GM12864 (cell line): ENCODE results near the gene ASH1L.
"Not testable (repeated sequence)": the region's sequence is repeated elsewhere in the genome, so short reads cannot be mapped to it uniquely, and the experiment has no call there.

Experiments
- DNase-seq: peaks from one replicate; pipeline ENCODE4 v3.0.0-alpha.2; 2011; ENCODE audit warnings: low read depth
- H3K4me3 ChIP-seq: 2 replicates; pipeline ENCODE4 v1.5.1; 2011; ENCODE audit warnings: mild to moderate bottlenecking, low read depth, low read length, control low read depth
- TF ChIP-seq, protein P1 (sequence below): IDR thresholded peaks from 2 replicates; pipeline ENCODE4 v1.5.1; 2011; ENCODE audit warnings: low read depth, mild to moderate bottlenecking, moderate library complexity, low read length, control low read depth, inconsistent platforms; ENCODE audit errors: missing control alignments

ASH1L gene

DNA sequence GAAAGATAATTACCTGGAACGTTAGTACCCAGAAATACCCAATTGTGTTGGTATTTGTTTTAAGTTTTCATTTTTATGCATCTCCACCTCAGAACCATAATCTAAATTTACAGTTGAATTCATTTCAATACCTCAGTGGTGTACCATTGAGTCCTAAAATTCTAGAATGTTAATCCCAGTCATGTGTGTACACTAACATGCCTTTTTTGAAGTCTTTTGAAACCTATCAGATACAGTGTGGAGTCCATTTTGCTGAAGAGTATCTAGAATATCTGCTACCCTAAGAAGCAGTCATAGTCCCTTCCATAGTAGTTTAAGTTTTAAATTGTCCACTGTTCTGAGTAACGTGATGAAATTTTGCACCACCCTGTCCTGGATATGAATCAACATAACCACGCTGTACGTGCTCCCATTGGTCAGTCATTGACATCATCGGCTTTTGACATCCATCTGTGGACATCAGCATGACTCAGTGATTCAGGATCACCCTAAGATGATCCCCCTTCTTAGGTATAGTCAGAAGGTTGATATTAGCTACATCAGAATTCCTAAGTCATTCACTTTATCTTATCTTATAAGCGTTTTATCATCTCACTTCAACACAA, 7.5 kb upstream of the ASH1L start:
- no peak overlapping the region for H3K4me3 ChIP-seq
- no peak for DNase-seq
- TF ChIP-seq, protein P1, sequence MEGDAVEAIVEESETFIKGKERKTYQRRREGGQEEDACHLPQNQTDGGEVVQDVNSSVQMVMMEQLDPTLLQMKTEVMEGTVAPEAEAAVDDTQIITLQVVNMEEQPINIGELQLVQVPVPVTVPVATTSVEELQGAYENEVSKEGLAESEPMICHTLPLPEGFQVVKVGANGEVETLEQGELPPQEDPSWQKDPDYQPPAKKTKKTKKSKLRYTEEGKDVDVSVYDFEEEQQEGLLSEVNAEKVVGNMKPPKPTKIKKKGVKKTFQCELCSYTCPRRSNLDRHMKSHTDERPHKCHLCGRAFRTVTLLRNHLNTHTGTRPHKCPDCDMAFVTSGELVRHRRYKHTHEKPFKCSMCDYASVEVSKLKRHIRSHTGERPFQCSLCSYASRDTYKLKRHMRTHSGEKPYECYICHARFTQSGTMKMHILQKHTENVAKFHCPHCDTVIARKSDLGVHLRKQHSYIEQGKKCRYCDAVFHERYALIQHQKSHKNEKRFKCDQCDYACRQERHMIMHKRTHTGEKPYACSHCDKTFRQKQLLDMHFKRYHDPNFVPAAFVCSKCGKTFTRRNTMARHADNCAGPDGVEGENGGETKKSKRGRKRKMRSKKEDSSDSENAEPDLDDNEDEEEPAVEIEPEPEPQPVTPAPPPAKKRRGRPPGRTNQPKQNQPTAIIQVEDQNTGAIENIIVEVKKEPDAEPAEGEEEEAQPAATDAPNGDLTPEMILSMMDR = no peak

DNA sequence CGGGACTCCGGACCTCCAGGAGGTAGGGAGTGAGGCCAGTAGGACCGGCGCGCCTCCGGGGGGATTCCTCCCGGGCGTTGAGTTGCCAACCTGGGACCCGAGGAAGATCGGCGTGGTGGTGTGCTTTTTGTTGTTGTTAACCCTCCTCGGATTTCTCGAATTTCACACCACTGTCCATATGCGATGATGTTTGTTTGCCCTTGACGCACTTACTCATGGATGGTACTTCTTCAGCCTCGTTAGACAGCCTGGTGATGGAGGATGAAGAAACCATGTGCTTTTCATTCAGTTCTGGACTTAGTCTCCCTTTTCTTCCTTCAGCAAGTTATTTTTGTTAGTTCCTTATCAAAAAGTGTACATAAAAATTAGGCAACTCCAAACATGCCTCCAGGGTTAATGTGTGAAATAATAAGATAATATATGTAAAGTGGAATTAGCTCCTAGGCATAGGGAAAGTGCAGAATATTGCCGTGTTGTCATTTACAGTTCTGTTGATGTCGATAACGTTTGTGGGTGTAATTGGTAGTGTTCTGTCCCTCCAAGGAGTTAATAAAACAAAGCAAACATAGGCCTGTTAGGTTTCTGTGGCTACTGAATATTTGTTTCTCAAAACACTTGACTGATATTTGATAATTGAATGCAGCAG, 897 bp upstream of the ASH1L start:
- peak overlapping the region; percentile 96 for H3K4me3 ChIP-seq
- DNase-seq = not testable (repeated sequence)

DNA sequence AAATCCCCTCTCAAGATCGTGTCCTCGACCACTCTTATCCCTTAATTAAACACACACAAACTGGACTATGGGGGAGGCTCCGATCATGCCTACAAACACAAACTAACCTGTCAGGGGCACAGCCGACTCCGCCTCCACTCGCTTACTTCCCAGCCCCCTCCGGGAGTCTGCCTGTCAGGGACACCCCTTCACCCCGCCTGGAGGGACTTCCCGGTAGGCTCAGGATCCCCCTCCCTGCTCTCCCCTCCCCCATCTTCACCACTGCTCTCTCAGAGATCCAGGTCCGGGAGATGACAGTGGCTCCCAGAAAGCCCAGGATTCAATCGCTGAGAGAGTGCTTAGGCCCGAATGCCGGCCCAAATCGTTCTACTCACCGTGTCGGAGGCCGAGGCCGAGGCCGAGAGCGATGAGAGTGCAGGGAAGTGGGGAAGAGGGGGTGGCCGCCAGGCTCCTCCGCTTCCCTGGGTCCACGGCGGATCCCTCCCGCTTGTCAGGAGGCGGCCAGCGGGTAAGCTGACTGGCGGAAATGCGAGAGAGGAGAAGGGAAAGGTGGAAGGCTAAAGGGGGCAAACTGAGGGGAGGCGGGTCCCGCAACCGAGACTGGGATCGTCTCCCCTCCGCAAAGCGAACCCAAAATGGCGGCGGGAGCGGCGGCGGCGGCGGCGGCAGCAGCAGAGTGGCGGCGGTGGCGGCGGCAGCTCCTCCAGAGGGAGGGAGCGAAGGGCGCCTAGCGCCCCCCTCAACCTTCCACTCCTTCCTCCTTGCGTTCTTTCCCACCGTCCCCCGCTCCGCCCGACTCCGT, 623 bp downstream of the ASH1L start:
- H3K4me3 ChIP-seq = peak overlapping the region; percentile 96
- DNase-seq = not testable (repeated sequence)

DNA sequence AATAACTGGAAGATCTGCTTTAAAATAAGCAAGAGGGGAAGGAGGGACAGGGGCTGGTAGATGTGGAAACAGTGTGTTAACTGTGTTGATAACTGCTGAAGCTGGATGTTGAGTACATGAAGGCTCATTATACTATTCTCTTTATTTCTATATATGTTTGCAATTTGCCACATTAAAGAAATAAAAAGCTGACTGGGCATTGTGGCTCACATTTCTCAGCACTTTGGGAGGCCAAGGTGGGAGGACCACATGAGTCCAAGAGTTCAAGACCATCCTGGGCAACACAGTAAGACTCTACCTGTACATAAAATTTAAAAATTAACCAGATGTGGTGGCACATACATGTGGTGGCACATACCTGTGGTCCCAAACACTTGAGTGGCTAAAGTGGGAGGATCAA, 6.7 kb downstream of the ASH1L start:
- no peak overlapping the region for H3K4me3 ChIP-seq
- DNase-seq = no peak
- TF ChIP-seq, protein P1 = no peak

DNA sequence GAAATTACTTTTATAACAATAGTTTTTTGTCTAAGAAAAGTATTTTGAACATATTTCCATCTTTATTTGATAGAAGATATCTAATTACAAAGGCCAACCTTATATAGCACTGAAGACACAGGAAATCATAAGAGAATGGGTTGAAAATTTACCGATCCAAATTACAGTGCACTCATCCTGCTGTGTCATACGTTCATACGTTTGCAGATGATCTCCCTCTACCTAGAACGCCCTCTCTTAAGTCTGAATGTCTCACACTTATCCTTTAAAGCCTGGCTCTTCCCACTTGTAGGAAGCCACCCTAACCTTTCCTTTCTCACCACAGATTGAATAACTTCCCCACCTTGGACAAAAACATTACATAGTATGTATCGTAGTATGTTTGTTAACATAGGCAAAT, 9.3 kb downstream of the ASH1L start:
- no peak overlapping the region for H3K4me3 ChIP-seq
- DNase-seq = no peak
- TF ChIP-seq, protein P1 = no peak

DNA sequence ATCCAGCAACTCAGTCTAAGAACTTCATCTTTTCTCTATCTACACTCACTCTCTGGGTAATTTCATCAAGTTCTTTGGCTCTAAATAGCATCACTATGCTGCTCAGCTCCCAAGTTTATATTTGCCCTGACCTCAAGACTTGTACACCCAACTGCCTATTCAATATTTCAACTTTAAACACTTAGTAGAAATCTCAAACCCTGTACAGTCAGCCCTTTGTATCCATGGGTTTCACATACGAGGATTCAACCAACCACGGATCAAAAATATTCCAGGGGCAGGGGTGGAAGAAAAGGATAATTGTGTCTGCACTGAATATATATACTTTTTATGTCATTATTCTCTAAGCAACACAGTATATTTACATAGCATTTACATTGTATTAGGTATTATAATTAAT, 13.9 kb downstream of the ASH1L start:
- no peak for DNase-seq
- TF ChIP-seq, protein P1 = no peak
- no peak overlapping the region; the same call in 1 of the 2 replicates for H3K4me3 ChIP-seq

DNA sequence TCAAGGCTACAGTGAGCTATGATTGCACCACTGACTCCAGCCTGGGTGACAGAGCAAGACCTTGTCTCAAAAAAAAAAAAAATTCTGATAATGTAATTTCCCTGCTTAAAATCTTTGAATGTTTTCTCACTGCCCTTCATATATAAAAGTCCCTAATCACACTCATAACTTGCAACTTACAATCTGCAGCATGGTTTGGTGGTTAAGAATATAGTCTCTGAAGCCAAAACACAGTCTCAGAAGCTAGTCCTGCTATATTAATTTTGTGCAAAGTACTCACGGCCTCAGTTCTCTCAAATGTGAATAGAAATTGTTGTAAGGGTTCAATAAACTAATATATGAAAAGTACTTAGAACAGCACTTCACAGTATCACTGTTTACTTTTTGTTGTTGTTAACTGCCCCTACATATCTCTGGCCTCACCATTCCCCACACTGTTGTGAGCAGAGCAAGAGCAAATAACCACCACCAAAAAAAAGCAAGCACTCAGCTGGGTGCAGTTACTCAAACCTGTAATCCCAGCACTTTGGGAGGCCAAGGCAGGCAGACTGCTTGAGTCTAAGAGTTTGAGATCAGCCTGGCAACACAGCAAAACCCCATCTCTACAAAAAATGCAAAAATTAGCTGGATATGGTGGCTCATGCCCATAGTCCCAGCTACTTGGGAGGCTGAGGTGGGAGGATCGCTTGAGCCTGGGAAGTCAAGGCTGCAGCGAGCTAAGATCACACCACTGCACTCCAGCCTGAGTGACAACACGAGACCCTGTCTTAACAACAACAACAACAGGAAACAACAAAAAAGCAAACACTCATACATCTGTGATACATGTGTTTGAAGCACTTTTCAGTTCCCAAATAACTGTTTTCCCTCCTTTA, 22.4 kb downstream of the ASH1L start:
- DNase-seq = no peak
- H3K4me3 ChIP-seq = no peak overlapping the region
- TF ChIP-seq, protein P1 = no peak
